Measurements from ENCODE around the gene FILIP1.
"Not testable (repeated sequence)": the region's sequence is repeated elsewhere in the genome, so short reads cannot be mapped to it uniquely, and the experiment has no call there.

Gene FILIP1

DNA sequence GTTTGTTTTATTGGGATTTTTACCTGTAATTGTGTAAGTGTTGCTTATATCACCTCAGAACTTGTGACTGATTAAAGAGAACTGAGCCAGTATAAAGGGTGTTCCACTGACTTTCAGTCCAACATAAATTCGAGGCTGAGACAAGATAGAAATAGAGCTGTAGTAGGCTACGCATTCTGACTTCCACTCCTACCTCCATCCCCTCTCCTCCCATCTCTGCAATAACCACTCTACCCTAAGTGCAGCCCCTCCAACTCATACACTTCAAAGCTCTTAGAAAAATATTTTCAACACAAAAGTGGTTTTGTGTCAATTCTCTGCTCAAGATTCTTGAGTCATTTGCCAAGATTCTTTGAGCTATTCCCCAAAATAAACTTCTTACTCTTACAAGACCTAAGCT is 48.7 kb downstream of the FILIP1 start:
- Histone ChIP-seq H3K27me3 (ENCODE audit: insufficient read depth, low read length, poor library complexity, severe bottlenecking) (no peaks in the 10 kb centered on the region), H3K9me2 (replicated peaks; ENCODE audit: low read depth, low read length) (no peaks in the 10 kb centered on the region), H3K36me3 (ENCODE audit: insufficient read depth, low read length) (no peaks in the 10 kb centered on the region), H3K9me3 (ENCODE audit: insufficient read depth, low read depth, low read length) (no peaks in the 10 kb centered on the region), H3K79me2 (ENCODE audit: insufficient read depth, low read length) (no peaks in the 10 kb centered on the region), H3K4me1 (ENCODE audit: insufficient read depth, low read length, poor library complexity, severe bottlenecking) (no peaks in the 10 kb centered on the region), H3K4me2 (ENCODE audit: low read depth, low read length, poor library complexity, severe bottlenecking) (no peak overlapping the region), H3F3A (ENCODE audit: low read depth) (no peaks in the 10 kb centered on the region), H3K4me3 (ENCODE audit: low read length, poor library complexity, severe bottlenecking) (no peak overlapping the region), H4K20me1 (ENCODE audit: insufficient read depth, low read length, poor library complexity, severe bottlenecking) (no peaks in the 10 kb centered on the region), H2AFZ (ENCODE audit: low read length) (no peak overlapping the region), H3K9ac (ENCODE audit: low read depth, low read length, poor library complexity, severe bottlenecking) (no peak overlapping the region)
- TF ChIP-seq, protein P1, sequence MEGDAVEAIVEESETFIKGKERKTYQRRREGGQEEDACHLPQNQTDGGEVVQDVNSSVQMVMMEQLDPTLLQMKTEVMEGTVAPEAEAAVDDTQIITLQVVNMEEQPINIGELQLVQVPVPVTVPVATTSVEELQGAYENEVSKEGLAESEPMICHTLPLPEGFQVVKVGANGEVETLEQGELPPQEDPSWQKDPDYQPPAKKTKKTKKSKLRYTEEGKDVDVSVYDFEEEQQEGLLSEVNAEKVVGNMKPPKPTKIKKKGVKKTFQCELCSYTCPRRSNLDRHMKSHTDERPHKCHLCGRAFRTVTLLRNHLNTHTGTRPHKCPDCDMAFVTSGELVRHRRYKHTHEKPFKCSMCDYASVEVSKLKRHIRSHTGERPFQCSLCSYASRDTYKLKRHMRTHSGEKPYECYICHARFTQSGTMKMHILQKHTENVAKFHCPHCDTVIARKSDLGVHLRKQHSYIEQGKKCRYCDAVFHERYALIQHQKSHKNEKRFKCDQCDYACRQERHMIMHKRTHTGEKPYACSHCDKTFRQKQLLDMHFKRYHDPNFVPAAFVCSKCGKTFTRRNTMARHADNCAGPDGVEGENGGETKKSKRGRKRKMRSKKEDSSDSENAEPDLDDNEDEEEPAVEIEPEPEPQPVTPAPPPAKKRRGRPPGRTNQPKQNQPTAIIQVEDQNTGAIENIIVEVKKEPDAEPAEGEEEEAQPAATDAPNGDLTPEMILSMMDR (conservative IDR thresholded peaks at IDR 0.05; ENCODE audit: low read length): no peak
- no peak for TF ChIP-seq EZH2phosphoT487 (IDR thresholded peaks at IDR 0.05; ENCODE audit: borderline replicate concordance)

DNA sequence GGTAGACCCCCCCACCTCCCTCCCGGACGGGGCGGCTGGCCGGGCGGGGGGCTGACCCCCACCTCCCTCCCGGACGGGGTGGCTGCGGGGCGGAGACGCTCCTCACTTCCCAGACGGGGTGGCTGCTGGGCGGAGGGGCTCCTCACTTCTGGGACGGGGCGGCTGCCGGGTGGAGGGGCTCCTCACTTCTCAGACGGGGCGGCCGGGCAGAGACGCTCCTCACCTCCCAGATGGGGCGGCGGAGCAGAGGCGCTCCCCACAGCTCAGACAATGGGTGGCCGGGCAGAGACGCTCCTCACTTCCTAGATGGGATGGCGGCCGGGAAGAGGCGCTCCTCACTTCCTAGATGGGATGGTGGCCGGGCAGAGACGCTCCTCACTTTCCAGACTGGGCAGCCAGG is 51.7 kb downstream of the FILIP1 start:
- not testable (repeated sequence) for H3K9me3 ChIP-seq (ENCODE audit: insufficient read depth, low read depth, low read length); H2AFZ ChIP-seq (ENCODE audit: low read length); H3K79me2 ChIP-seq (ENCODE audit: insufficient read depth, low read length); H3K36me3 ChIP-seq (ENCODE audit: insufficient read depth, low read length); H3K4me3 ChIP-seq (ENCODE audit: low read length, poor library complexity, severe bottlenecking); H4K20me1 ChIP-seq (ENCODE audit: insufficient read depth, low read length, poor library complexity, severe bottlenecking); H3K9ac ChIP-seq (ENCODE audit: low read depth, low read length, poor library complexity, severe bottlenecking); H3K27me3 ChIP-seq (ENCODE audit: insufficient read depth, low read length, poor library complexity, severe bottlenecking); H3K4me1 ChIP-seq (ENCODE audit: insufficient read depth, low read length, poor library complexity, severe bottlenecking); H3K9me2 ChIP-seq (replicated peaks; ENCODE audit: low read depth, low read length); H3K4me2 ChIP-seq (ENCODE audit: low read depth, low read length, poor library complexity, severe bottlenecking); H3F3A ChIP-seq (ENCODE audit: low read depth)

GRCh38 chr6:75441479-75441878 is 52.1 kb downstream of the FILIP1 start:
- not testable (repeated sequence) for H3K79me2 ChIP-seq (ENCODE audit: insufficient read depth, low read length); H3F3A ChIP-seq (ENCODE audit: low read depth); H3K9me2 ChIP-seq (replicated peaks; ENCODE audit: low read depth, low read length); H3K4me1 ChIP-seq (ENCODE audit: insufficient read depth, low read length, poor library complexity, severe bottlenecking); H3K4me2 ChIP-seq (ENCODE audit: low read depth, low read length, poor library complexity, severe bottlenecking); H4K20me1 ChIP-seq (ENCODE audit: insufficient read depth, low read length, poor library complexity, severe bottlenecking); H3K27me3 ChIP-seq (ENCODE audit: insufficient read depth, low read length, poor library complexity, severe bottlenecking); H3K4me3 ChIP-seq (ENCODE audit: low read length, poor library complexity, severe bottlenecking); H3K9ac ChIP-seq (ENCODE audit: low read depth, low read length, poor library complexity, severe bottlenecking); H2AFZ ChIP-seq (ENCODE audit: low read length); H3K36me3 ChIP-seq (ENCODE audit: insufficient read depth, low read length); H3K9me3 ChIP-seq (ENCODE audit: insufficient read depth, low read depth, low read length)

- Histone ChIP-seq H3K79me2 (ENCODE audit: insufficient read depth, low read length) (no peaks in the 10 kb centered on the region), H3K27me3 (ENCODE audit: insufficient read depth, low read length, poor library complexity, severe bottlenecking) (no peaks in the 10 kb centered on the region)
- TF ChIP-seq EZH2phosphoT487 (IDR thresholded peaks at IDR 0.05; ENCODE audit: borderline replicate concordance): no peak
- TF ChIP-seq, protein P1 (conservative IDR thresholded peaks at IDR 0.05; ENCODE audit: low read length): no peak
Observed at GRCh38 chr6:75438442-75439116, 55.0 kb downstream of the FILIP1 start.

More at GRCh38 chr6:75438442-75439116, 55.0 kb downstream of the FILIP1 start:
- no peaks in the 10 kb centered on the region for H4K20me1 ChIP-seq (ENCODE audit: insufficient read depth, low read length, poor library complexity, severe bottlenecking)
- H3K4me1 ChIP-seq (ENCODE audit: insufficient read depth, low read length, poor library complexity, severe bottlenecking): no peaks in the 10 kb centered on the region
- no peak overlapping the region for H3K4me3 ChIP-seq (ENCODE audit: low read length, poor library complexity, severe bottlenecking)
- H3K9ac ChIP-seq (ENCODE audit: low read depth, low read length, poor library complexity, severe bottlenecking): no peak overlapping the region
- no peak overlapping the region for H2AFZ ChIP-seq (ENCODE audit: low read length)
- H3K9me3 ChIP-seq (ENCODE audit: insufficient read depth, low read depth, low read length): no peaks in the 10 kb centered on the region
- H3K9me2 ChIP-seq (replicated peaks; ENCODE audit: low read depth, low read length): no peaks in the 10 kb centered on the region
- H3K4me2 ChIP-seq (ENCODE audit: low read depth, low read length, poor library complexity, severe bottlenecking): no peak overlapping the region
- no peaks in the 10 kb centered on the region for H3F3A ChIP-seq (ENCODE audit: low read depth)
- H3K36me3 ChIP-seq (ENCODE audit: insufficient read depth, low read length): no peaks in the 10 kb centered on the region

Data from Loucy (cell line).